GM13976 (cell line): ENCODE measurements around the gene CDV3.
A peak's percentile ranks its signal among the peaks of the same experiment; 100 is the strongest.

Experiments
- DNase-seq: peaks from one replicate; pipeline ENCODE4 v3.0.0; 2012; ENCODE audit warnings: low spot score
- in situ Hi-C: fragments of 300-500 bp; cut with MboI; formaldehyde crosslinking; loops from one replicate; pipeline ENCODE4 v1.12.0; 2022; ENCODE audit warnings: low sequenced_read_pairs, mixed read lengths, inconsistent platforms; ENCODE audit not compliant: unreplicated experiment
- TF ChIP-seq, protein P1 (sequence below): IDR thresholded peaks from 2 replicates; pipeline ENCODE4 v1.5.1; 2012; ENCODE audit warnings: borderline replicate concordance, mild to moderate bottlenecking; ENCODE audit not compliant: insufficient read depth; ENCODE audit errors: extremely low read depth, missing control alignments, control extremely low read depth

Gene CDV3

DNA sequence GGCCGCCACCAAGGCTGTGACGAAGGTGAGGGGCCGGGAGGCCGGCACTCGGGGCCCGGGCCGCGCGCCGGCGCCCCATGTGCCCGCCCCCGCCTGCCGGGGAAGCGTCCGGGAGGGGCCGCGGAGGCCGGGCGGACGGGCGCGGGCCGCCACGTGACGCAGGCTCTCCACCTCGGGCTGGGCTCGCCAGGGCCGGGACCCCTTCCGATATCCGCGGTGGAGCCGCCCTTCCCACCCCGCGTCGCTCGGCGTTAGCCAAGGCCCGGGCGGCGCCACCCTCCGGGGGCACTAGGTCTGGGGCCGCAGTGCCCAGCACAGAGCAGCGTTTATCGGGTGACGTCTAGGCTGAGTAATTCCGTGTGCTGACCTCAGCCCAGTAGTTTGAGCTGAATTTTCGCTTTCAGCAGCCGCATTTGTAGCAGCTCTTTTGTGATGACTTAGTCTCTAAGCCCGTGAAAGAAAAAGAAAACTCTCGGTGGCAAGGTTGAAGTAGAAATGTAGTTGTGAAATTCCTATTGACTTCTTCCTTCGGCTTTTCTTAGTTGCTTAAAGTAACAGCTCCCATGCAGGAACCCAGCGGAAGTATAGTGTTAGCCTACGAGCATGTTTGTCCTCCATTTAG is 885 bp downstream of the CDV3 start:
- peak; percentile 76 for DNase-seq
- in situ Hi-C loops, result loop anchor here (10.0 kb wide), 1 partner anchor 110 kb away; no protein-coding TSS in a partner anchor

GRCh38 chr3:133575086-133575485 is 1.6 kb downstream of the CDV3 start:
- in situ Hi-C loops, result loop anchor here (10.0 kb wide), 1 partner anchor 110 kb away; no protein-coding TSS in a partner anchor
- DNase-seq, result no peak

More for the DNA sequence above, 885 bp downstream of the CDV3 start:
- TF ChIP-seq, protein P1, sequence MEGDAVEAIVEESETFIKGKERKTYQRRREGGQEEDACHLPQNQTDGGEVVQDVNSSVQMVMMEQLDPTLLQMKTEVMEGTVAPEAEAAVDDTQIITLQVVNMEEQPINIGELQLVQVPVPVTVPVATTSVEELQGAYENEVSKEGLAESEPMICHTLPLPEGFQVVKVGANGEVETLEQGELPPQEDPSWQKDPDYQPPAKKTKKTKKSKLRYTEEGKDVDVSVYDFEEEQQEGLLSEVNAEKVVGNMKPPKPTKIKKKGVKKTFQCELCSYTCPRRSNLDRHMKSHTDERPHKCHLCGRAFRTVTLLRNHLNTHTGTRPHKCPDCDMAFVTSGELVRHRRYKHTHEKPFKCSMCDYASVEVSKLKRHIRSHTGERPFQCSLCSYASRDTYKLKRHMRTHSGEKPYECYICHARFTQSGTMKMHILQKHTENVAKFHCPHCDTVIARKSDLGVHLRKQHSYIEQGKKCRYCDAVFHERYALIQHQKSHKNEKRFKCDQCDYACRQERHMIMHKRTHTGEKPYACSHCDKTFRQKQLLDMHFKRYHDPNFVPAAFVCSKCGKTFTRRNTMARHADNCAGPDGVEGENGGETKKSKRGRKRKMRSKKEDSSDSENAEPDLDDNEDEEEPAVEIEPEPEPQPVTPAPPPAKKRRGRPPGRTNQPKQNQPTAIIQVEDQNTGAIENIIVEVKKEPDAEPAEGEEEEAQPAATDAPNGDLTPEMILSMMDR, result peak; percentile 27

GRCh38 chr3:133576169-133576568 is 2.7 kb downstream of the CDV3 start:
- DNase-seq, result no peak
- in situ Hi-C loops, result loop anchor here (10.0 kb wide), 1 partner anchor 111 kb away; no protein-coding TSS in a partner anchor
- TF ChIP-seq, protein P1, result no peak

More at GRCh38 chr3:133575086-133575485, 1.6 kb downstream of the CDV3 start:
- TF ChIP-seq, protein P1, result no peak

GRCh38 chr3:133578548-133579191 is 5.2 kb downstream of the CDV3 start:
- DNase-seq, result no peak
- in situ Hi-C loops, result loop anchor here (10.0 kb wide), 1 partner anchor 114 kb away; no protein-coding TSS in a partner anchor
- TF ChIP-seq, protein P1, result peak; percentile 17

GRCh38 chr3:133583396-133583795 is 9.9 kb downstream of the CDV3 start:
- in situ Hi-C loops, result no loop called here
- DNase-seq, result no peak
- TF ChIP-seq, protein P1, result no peak

DNA sequence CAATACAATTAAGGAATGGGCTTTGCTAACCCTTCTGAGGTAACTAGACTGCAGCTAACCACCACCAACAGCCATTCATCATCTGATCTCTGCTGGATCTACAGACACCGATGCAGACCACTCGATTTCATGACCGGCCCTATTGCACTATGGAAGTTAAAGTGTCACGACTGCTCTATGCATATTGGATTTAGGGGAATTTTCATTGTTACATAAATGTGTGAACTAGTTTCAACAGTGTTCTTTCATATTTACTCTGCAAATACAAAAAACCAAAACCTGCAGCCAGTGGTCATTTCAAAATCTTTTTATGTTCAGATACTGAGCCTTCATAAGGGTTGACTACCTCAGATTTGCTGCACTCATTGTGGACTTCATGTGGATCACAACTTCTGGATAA is 14.5 kb downstream of the CDV3 start:
- DNase-seq, result no peak
- in situ Hi-C loops, result no loop called here
- TF ChIP-seq, protein P1, result no peak
